GM21423 (cell line): ENCODE results near the gene LBX2.
"Not testable (repeated sequence)": the region's sequence is repeated elsewhere in the genome, so short reads cannot be mapped to it uniquely, and the experiment has no call there.

Experiments used
- ATAC-seq: cut with Tn5 transposase; IDR thresholded peaks from one replicate; pipeline ENCODE4 v1.9.1; 2021; ENCODE audit warnings: mild to moderate bottlenecking, moderate library complexity; ENCODE audit not compliant: unreplicated experiment

The LBX2 gene

DNA sequence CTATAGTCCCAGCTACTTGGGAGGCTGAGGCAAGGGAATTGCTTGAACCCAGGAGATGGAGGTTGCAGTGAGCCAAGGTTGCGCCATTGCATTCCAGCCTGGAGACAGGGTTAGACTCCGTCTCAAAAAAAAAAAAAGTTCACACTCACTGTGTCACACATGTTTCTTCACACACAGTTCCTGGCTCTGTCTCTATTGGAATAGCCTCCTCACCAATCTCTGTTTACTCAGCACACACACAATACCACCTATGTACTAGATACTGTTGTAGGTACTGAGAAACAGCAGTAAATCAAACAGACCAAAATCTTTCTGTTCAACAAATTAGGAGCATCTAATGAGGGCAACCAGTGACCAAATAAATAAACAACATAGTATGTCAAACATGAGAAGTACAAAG is 13.3 kb downstream of the LBX2 start:
- ATAC-seq, result no peak

DNA sequence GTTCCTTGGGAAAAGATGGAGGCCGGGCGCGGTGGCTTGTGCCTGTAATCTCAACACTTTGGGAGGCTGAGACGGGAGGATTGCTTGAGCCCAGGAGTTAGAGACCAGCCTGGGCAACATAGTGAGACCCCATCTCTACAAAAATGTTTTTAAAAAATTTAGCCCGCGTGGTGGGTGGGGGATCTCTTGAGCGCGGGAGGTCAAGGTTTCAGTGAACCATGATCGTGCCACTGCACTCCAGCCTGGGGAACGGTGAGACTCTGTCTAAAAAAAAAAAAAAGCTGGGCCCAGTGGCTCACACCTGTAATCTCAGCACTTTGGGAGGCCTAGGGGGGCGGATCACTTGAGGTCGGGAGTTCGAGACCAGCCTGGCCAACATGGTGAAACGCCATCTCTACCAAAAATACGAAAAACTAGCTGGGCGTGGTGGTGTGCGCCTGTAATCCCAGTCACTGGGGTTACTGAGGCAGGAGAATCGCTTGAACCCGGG is 15.7 kb downstream of the LBX2 start:
- not testable (repeated sequence) for ATAC-seq

DNA sequence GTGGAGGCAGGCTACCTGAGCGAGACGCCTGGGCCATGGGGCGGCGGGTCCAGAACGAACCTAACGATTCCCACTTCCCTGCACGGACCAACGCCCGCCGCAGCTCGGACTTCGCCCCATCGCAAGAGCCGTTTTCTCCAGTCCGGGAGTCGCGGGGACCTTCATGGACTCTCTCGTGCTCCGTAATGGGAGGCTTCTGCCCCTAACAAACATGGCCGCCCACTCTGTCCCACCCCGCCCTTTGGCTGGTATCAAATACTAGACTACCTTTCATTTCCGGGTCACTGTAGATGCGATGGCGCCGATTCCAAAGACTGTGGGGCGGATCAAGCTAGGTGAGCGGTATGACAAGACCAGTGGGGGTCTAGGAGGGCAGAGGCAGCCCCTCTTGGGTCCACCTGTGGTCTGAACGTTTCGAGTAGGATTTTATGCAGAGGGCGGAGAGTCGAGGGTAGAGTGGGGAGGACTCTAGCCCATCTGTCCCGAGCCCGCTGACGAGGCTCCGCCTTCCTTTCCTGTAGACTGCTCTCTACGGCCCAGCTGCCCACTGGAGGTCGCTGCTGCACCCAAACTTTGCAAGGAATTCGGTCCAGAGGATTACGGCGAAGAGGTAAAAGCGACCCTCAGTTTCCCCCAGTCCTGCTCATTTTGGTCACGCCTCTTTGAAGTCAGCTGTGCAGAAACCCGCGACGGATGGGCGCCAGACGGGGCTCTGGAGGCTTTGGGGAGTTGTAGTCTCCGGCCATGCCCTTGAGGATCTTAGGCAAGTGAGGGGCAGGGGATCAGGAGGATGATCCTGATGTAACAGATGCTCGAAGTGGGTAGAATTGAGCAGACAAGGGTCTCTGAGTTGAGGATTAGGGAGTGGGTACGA is 16.4 kb downstream of the LBX2 start, which contains the start of the genes CCDC142 and TTC31:
TSS of gene CCDC142 (minus strand) at position 198 of the 874 bp plus-strand sequence. CDS start at position 37, 161 bp downstream.
TSS of gene TTC31 (plus strand) at position 281 of the 874 bp plus-strand sequence. CDS start at position 296, 15 bp downstream.
- ATAC-seq, result peak; percentile 93

DNA sequence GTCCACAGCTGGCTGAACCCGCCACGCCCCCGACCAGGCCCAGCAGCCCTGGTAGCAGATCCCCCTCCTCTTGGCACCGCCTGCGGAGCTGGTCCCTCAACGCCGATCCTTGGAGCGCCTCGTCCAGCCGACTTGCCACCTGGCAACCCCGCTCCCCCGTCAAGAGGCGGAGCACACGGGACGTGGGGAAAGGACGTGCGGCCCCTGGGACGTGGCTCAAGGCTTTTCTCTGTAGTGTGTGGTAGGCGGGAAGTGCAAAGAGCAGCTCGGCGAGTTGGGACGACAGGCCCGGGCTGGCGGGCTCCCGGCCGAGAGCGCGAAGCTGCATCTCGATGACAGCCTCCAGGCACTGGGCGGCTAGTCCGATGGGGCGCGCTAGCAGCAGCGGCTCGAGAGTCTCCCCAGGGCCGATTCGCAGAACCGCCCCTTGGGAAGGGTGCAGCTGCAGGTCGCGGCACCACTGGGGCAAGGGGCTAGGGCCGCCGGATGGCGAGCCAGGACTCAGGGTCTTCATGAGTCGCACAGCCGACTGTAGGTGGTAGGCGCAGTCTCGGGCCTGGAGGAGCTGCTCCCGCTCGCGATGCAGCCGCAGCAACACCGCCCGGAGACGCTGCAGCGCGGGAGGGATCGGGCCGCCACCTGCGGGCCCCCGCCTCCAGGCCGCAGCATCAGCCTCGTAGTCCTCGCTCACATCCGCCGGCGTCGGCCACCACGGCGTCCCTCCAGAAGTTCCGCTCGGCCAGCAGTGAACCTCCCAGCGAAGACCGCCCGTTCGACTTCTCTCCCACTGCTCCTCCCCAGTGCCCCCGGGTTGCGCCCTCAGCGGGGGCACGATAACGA is 17.2 kb downstream of the LBX2 start:
- ATAC-seq, result peak; percentile 35

DNA sequence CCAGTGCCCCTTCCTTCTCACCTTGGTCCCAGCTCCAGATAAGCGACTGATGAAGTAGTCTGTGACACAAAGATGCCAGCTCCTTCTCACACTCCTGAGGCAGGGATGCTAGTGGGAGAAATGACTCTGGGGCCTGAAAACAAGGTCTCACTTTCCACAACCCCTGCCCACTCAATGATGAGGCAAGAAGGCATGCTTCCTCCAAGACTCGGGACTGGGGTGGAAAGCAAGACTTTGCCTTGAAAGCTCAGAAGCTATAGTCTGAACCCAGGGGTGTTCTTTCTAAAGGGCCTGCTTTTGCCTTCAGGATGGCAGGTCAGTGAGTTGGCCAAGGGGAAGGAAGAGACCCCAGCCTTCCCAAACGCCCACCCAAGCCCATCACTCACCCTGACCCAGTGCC is 18.0 kb downstream of the LBX2 start:
- ATAC-seq, result no peak

DNA sequence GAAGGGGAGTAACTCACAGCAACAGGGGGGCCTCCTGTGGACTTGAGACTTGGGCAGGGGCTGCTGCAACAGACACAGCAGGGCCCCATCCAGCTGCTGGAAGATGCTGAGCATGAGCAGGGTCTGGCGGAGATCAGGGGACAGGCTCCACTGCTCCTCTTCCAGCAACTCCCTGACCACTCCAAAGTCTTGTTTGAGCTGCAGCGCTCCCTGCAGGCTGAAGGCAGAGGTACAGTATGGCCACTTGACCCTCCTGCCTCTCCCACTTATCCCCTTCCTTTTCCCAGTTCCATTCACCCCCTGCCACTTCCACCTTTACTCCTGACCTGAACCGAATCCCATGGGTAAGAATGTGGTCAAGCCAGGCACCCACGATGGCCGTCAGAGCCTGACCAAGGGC is 24.5 kb downstream of the LBX2 start:
- no peak for ATAC-seq

DNA sequence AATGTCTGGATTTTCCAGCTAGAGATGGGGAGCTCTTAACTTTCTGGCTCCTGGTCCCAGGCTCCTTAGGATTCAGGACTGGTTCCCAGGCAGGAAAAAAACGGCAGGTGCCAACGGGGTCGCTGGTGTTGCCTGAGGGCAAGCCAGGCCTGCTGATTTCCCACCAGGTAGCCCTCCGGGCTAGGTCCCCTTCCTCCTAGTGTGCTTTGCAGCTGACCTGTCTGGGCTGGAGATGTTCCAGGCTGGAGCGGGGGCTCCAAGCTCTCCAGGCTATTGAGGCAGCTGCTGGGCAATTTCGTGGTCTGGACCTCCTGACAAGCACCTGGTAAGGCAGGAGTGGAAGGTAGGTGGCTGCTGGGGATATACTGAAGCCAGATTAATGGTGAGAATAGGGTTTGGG is 24.9 kb downstream of the LBX2 start:
- ATAC-seq, result no peak

DNA sequence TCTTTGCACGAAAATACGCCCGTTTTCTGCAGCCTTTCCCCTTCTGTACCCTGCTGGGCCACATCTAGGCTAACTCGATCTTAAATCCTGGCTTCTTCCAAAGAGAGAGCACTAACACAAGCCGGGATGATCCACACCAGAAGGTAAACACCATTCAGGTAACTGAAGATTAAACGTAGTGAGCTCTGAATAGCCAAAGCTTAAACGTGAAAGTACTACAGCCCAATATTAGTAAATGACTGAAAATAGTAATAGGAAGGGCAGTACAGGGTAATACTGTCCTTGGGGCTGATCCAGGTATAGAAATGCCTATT is 26.5 kb downstream of the LBX2 start:
- no peak for ATAC-seq

DNA sequence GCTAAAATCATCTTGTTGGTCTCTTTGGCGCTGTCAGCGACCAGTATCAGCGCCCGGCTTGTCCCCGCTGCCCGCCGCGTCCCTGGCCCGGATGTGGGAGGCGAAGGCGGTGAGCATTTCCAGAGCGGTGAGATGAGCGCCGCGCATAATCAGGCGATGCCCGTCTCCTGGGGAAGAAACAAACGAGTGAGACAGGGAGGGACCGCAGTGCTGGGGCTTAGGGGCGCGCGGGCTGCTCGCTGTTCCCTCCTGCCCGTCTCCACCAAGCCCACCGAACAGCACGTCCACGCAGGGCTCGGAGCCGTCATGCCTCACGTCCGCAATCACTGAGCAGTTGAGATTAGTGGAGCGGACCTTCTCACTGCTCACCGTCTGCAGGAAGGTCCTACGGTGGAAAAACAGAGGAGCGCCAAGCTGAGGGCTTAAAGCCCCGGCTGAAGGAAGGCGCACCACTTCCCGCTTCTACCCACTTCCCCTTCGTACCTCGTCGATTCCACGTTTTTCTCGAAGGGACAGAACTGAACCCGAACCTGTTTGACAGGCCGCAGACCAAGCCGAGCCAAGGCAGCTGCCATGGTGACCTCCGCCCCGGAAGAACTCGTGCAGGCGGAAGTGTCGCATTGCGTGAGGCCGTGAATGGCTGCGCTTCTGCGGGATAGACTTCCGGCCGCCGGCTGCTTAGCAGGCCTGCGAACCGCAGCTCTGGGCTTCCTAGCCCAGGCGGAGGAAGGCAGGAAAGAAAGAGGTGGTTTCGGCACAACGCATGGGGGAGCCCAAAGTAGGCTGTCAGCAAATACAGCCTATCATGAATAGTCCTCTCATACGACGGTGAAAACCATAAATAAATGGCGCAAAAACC is 27.1 kb downstream of the LBX2 start, which contains the start of gene MRPL53:
TSS of gene MRPL53 (minus strand) at position 595 of the 859 bp plus-strand sequence. CDS start at position 575, 20 bp downstream.
- ATAC-seq, result peak; percentile 82

DNA sequence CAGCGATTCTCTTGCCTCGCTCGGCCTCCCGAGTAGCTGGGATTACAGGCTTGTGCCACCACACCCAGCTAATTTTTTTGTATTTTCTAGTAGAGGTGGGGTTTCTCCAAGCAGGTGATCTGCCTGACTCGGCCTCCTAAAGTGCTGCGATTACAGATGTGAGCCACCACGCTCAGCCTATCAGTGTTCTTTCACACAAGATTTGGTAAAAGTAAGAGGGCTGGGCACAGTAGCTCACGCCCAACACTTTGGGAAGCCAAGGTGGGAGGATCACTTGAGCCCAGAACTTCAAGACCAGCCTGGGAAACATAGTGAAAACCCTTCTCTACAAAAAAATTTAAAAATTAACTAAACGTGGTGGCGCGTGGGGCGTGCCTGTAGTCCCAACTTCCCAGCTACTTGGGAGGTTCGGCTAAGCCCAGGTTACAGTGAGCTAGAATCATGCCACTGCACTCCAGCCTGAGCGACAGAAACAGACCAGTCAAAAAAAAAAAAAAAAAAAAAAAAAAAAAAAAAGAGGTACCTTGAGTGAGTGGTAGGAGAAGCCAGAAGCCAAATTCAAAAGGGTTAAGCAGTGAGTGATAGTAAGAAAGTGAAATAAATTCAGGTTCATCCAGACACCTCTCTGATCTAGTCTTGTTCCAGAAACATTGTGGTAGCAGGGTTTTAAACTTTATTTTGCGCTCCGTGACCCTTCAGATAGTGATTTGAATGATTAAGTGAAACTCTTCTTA is 27.9 kb downstream of the LBX2 start:
- no peak for ATAC-seq

DNA sequence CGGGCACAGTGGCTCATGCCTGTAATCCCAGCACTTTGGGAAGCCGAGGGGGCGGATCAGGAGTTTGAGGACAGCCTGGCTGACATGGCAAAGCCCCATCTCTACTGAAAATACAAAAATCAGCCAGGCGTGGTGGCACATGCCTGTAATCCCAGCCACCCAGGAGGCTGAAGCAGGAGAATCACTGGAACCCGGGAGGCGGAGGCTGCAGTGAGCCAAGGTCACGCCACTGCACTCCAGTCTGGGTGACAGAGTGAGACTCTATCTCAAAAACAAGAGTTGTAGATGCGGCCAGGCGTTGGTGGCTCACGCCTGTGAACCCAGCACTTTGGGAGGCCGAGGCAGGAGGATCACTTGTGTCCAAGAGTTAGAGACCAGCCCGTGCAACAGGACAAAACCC is 28.7 kb downstream of the LBX2 start:
- ATAC-seq, result not testable (repeated sequence)

DNA sequence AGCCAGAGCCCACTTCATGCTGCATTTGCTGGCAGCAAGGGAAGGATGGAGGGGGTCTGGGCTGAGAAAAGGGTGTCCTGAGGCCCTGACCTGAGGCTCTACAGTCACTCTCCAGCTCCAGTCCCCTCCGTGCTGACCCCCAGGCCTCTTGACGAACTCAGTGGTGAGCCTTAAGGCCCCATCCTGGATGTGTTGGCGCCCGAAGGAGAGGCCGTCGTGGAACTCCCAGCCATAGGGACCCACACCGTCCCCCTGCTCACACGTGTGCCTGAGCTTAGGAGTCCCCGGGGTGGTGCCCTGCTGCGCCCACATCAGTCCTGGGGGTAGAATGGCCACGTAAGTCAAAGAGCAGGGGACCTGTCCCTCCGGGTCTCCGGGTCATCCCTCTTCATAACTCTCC is 35.0 kb downstream of the LBX2 start:
- ATAC-seq, result no peak

DNA sequence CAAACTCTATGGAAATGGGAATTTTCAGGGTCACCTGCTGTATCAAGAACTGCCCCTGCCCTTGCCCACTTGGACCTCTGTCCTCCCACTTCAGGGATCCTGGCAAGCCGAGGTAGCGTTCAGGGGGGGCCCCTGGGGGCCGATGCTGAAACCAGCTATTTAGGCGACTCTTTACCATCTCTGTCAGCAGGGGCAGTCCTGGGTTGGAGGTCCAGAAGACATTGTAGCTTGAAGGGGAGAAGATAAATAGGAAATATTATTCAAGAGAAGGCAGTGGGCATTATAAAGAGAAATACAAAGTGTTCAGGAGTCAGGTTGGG is 36.7 kb downstream of the LBX2 start:
- no peak for ATAC-seq

DNA sequence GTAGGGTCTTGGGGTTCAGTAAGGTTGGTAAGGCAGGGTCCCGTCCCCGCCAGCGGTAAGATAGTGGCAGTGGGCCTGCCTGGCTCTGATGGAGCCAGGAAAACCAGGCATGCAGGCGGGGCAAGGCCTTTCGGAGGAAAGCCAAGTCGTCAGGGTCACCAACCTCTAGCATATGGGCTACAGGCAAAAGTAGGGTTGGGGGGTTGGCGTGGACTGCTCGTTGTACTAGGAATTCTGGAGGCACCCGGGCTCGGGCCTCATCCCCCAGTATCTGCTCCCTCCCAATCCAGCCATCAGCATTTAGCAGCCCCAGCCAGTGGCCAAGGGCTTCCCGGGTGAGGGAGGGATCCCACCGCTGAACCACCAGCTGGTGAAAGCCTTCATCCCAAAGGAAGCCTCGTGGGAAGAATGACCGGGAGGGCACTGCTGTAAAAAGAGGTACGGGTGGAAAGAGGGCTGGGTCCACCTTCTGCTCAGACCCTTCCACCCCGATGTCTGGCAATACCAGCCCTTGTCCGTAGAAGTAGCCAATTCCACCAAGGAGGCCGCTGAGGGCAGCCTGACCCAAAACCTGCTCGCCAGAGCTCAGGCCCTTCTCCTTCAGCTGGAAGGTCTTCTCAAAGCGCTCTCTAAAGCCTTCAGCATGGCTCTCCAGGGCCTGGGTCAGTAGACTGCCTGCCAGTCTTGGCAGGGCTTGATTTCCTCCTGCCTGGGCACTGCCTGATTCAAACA is 37.2 kb downstream of the LBX2 start:
- no peak for ATAC-seq

DNA sequence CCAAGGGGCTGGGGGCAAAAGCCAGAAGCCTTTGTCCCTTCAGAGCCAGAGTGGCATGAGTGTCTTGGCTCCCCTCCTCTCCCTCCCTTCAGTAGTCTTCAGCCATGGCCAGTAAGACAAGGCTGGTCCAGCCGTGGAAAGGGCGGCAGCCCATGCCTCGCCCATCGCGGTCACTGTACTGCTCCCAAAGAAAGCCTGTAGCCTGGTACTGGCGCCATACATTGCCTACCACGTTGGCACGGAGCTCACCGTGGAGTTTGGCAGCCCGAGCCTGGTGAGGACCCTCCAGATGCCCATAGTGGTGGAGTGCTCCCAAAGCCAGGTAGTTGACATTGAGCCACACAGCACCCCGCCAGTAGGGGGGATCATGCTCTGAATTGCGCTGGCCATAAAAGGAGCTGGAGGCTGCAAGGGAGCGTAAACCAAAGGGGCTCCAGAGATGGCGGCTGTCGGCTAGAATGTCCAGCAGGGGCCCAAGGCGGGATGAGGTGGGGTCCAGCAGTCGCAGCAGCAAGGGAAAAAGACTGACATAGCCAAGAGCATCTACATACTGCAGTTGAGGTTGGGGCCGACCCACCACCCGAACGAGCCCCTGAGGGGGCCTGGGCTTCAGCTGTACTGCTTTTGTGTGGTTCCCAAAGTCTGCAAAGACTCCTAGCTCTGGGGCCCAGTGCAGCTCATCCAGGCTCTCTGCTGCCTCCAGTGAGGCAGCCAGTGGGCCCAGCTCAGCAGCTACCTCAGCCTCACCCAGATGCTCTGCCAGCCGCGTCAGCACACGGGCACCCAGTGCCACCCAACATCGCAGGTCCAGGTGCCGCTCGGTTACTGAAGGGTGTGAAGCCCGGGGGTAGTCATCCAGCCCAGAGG is 38.0 kb downstream of the LBX2 start:
- no peak for ATAC-seq

DNA sequence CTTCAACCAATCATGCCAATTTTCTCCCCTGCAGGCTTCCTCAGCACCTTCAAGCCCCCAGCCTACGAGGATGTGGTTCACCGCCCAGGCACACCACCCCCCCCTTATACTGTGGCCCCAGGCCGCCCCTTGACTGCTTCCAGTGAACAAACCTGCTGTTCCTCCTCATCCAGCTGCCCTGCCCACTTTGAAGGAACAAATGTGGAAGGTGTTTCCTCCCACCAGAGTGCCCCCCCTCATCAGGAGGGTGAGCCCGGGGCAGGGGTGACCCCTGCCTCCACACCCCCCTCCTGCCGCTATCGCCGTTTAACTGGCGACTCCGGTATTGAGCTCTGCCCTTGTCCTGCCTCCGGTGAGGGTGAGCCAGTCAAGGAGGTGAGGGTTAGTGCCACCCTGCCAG is 39.2 kb downstream of the LBX2 start:
- not testable (repeated sequence) for ATAC-seq

DNA sequence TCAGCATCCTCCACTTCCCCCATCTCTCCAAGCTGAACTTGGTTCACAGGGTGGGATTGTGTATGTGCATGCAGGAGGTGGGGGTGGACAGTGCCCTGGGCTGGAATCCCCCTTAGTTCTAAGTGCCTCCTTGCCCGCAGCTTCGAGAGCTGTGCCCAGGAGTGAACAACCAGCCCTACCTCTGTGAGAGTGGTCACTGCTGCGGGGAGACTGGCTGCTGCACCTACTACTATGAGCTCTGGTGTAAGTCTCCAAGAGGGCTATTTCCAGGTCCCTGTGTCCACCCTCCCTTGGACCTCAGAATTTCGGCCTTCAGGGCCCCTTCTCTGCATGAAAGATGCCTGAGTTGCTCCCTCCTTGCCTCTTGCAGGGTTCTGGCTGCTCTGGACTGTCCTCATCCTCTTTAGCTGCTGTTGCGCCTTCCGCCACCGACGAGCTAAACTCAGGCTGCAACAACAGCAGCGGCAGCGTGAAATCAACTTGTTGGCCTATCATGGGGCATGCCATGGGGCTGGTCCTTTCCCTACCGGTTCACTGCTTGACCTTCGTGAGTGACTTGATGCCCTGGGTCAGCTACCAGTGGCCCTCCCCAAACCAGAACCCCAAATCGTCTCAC is 39.8 kb downstream of the LBX2 start:
- not testable (repeated sequence) for ATAC-seq

DNA sequence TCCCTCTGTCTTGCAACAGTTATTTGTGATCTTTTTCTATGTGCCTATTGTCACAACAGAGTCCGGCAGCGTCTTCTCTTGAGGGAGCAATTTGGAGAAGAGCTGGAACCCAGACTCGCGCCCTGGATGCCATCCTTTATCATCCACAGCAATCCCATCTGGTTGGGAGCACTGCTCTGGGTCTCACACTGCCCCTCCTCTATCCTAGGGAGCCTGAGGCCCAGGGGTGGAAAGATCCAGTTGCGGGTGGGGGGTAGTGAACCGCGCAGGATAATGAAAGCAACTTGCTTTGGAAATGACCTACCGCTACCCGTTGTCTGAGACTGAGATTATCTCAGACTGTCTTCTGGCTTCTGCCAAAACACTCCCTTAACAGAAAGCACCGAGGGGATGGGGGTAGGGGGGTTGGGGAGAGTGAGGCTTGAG is 40.5 kb downstream of the LBX2 start:
- no peak for ATAC-seq
